Ascending aorta (tissue), 2 donors: ENCODE data around the gene PATL2. TPM values are rescaled to one million over a fixed set of nuclear protein-coding genes. Genes with fewer than 3 reads are reported as not detected.
"Not testable (repeated sequence)": the region's sequence is repeated elsewhere in the genome, so short reads cannot be mapped to it uniquely, and the experiment has no call there.

Experiments used
- DNase-seq, 2 donors: peaks; one replicate each; pipeline ENCODE4 v3.0.0-alpha.2; 2019; ENCODE audit warnings: low spot score in 2 of 2
- H3K27ac ChIP-seq, 2 donors: fragments of 200-600 bp; sonication (generic); one replicate each; pipeline ENCODE4 v1.5.1; 2016 to 2017; ENCODE audit warnings: mild to moderate bottlenecking in 1 of 2
- H3K27me3 ChIP-seq: fragments of 200-600 bp; sonication (generic); one replicate; pipeline ENCODE4 v1.5.1; 2017
- H3K36me3 ChIP-seq, 2 donors: fragments of 200-600 bp; sonication (generic); one replicate each; pipeline ENCODE4 v1.5.1; 2016
- H3K4me1 ChIP-seq, 2 donors: fragments of 200-600 bp; sonication (generic); one replicate each; pipeline ENCODE4 v1.5.1; 2016 to 2017; ENCODE audit warnings: mild to moderate bottlenecking in 1 of 2
- H3K4me3 ChIP-seq, 2 donors: fragments of 200-600 bp; sonication (generic); one replicate each; pipeline ENCODE4 v1.5.1; 2016 to 2017; ENCODE audit warnings: mild to moderate bottlenecking in 1 of 2
- H3K9me3 ChIP-seq, 2 donors: fragments of 200-600 bp; sonication (generic); one replicate each; pipeline ENCODE4 v1.5.1; 2016
- intact Hi-C: fragments of 100-400 bp; cut with DNase I; formaldehyde crosslinking; loops from one replicate; pipeline ENCODE4 v1.15.1; 2023
- total RNA-seq: library from RNA; depleted of rRNA; stranded (reverse); fragments of >200 nt; gene quantifications from one replicate; pipeline ENCODE4 v1.1.0, GENCODE V29; 2016
- TF ChIP-seq, protein P1 (sequence below), 3 experiments: fragments of 200-600 bp in 2 of 3; fragments of 450-650 bp in 1 of 3; sonication (generic) in 2 of 3; IDR thresholded peaks; one replicate each; pipeline ENCODE4 v1.5.1; 2016 to 2019; ENCODE audit warnings: antibody characterized with exemption in 3 of 3, mild to moderate bottlenecking in 1 of 3, moderate library complexity in 1 of 3

PATL2 gene
- total RNA-seq, 1 donor from 2014 or later, result not detected

DNA sequence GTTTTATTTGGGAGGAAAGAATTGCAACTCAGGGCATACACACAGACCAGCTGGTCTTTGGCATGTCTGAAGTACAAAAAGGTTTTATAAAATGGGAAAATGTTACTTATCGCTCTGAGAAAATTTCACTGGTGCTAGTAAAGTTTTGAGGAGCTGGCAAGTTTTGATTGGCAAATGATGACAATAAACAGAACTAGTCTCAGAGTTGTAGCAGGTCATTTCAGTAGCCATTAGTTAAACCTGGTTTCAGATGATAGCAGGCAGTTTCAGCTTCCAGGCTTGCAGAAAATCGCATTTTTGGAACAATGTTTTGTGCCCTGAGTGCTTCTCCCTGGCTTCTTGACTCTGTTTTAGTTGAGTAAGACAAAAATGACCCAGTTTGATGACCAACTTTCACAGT lies 10.9 kb upstream of the PATL2 start:
- Histone ChIP-seq H3K27ac (no peak overlapping the region), H3K4me1 (peaks cover 0 to 9% of the 10 kb centered on the region in 2 donors), H3K36me3 (peaks cover 20% of the 10 kb centered on the region in 2 donors), H3K27me3 (no peaks in the 10 kb centered on the region), H3K4me3 (no peak overlapping the region), H3K9me3 (no peaks in the 10 kb centered on the region)
- TF ChIP-seq, protein P1, sequence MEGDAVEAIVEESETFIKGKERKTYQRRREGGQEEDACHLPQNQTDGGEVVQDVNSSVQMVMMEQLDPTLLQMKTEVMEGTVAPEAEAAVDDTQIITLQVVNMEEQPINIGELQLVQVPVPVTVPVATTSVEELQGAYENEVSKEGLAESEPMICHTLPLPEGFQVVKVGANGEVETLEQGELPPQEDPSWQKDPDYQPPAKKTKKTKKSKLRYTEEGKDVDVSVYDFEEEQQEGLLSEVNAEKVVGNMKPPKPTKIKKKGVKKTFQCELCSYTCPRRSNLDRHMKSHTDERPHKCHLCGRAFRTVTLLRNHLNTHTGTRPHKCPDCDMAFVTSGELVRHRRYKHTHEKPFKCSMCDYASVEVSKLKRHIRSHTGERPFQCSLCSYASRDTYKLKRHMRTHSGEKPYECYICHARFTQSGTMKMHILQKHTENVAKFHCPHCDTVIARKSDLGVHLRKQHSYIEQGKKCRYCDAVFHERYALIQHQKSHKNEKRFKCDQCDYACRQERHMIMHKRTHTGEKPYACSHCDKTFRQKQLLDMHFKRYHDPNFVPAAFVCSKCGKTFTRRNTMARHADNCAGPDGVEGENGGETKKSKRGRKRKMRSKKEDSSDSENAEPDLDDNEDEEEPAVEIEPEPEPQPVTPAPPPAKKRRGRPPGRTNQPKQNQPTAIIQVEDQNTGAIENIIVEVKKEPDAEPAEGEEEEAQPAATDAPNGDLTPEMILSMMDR (IDR thresholded peaks at IDR 0.05), result no peak
- intact Hi-C loops, result loop anchor here (10.0 kb wide), 1 partner anchor 913 kb away; the partner anchor contains the start of gene SQOR
- DNase-seq, result no peak

DNA sequence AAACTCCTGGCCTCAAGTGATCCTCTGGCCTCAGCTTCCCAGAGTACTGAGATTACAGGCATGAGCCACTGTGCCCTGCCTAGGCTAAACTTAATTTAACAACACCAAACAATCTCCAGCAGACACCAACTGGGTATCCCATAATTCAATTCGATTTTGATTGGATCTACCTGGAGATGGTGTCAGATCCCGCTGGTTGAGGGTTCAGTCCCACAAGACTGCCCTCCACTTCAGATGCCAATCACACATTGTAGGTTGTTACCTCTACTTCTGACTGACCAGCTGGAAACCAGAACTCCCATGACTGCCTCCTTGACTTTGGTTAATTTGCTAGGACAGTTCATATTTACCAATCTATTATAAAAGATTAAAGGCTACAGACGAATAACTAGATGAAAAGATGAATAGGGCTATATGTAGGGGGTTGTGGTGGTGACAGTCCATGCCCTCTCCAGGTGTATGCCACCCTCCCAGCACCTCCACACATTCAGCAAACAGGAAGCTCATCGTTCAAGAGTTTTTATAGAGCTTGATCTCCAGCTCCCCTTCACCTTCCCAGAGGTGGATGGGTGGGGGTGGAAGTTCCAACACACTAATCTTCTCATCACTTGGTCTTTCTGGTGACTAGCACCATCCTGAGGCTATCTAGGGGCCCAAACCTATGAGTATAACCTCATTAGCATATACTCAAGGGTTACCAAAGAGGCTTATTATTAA lies 9.5 kb upstream of the PATL2 start:
- peaks cover 34% of the 10 kb centered on the region in 2 donors for H3K36me3 ChIP-seq
- H3K4me3 ChIP-seq, result no peak overlapping the region
- no peak overlapping the region for H3K27ac ChIP-seq
- no peaks in the 10 kb centered on the region for H3K4me1 ChIP-seq
- DNase-seq, result no peak
- TF ChIP-seq, protein P1 (IDR thresholded peaks at IDR 0.05), result no peak
- no peaks in the 10 kb centered on the region for H3K27me3 ChIP-seq
- intact Hi-C loops, result loop anchor here (10.0 kb wide), 1 partner anchor 914 kb away; the partner anchor contains the start of gene SQOR
- no peaks in the 10 kb centered on the region for H3K9me3 ChIP-seq

DNA sequence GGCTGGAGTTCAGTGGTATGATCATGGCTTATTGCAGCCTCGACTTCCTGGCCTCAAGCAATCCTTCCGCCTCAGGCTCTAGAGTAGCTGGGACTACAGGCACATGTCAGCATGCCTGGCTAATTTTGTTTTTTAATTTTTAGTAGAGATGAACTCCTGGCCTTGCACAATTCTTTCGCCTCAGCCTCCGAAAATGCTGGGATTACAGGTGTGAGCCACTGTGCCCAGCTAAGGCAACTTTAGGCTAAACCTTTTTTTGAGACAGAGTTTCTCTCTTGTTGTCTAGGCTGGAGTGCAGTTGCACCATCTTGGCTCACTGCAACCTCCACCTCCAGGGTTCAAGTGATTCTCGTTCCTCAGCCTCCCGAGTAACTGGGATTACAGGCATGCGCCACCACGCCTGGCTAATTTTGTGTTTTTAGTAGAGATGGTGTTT lies 8.9 kb upstream of the PATL2 start:
- H3K27ac ChIP-seq, H3K27me3 ChIP-seq, H3K4me3 ChIP-seq, DNase-seq, H3K4me1 ChIP-seq, H3K9me3 ChIP-seq: not testable (repeated sequence)
- peaks cover 39 to 40% of the 10 kb centered on the region in 2 donors for H3K36me3 ChIP-seq
- intact Hi-C loops, result loop anchor here (10.0 kb wide), 3 partner anchors 475 to 1205 kb away; partner anchors contain the start of genes MAP1A and SQOR

DNA sequence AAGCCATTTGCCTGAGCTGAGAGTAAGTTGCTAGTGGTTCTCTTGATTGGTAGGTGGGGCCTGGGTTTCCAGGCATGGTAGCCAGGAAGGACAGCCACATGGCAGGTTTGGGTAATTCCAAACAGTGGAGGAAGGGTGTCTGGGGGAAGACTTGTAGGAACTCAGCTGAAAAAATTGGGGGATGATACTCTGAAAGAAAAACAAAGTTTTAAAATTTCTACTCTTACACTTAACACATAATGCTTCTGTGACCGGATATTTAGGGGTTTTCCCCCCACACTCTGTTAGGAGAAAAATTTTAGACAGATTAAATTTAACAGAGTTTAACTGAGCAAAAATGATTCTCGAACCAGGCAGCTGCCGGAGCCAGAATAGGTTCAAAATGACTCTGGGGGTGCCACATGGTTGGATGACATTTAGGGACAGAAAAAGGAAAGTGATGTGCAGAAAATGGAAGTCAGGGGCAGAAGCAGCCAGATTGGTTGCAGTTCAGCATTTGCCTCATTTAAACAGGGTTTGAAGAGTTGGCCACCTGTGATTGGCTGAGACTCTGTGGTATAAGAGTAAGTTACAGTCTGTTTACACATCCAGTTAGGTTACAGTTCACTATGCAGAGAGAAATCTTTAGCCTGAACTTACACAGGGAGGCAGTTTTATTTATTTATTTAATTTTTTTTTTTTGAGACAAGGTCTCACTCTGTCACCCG lies 8.3 kb upstream of the PATL2 start:
- Histone ChIP-seq H3K4me1 (peaks cover 0 to 1% of the 10 kb centered on the region in 2 donors), H3K4me3 (no peak overlapping the region), H3K9me3 (no peaks in the 10 kb centered on the region), H3K27ac (no peak overlapping the region), H3K27me3 (no peaks in the 10 kb centered on the region), H3K36me3 (peaks cover 39 to 40% of the 10 kb centered on the region in 2 donors)
- intact Hi-C loops, result loop anchor here (10.0 kb wide), 2 partner anchors 475 to 1205 kb away; partner anchors contain the start of gene MAP1A
- TF ChIP-seq, protein P1 (IDR thresholded peaks at IDR 0.05), result no peak
- DNase-seq, result no peak

DNA sequence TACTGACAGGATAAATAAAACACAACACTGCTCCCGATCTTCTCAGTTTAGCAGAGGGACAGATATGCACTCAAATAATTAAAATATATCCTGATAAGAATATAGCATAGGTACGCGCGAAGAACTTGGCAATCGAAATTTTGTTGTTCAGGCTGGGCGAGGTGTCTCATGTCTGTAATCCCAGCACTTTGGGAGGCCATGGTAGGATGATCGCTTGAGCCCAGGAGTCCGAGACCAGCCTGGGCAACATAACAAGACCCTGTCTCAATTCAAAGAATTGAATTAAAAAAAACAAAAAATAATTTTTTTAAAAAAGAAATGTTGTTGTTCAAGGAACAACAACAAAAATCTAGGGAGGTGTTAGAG lies 7.8 kb upstream of the PATL2 start:
- Histone ChIP-seq H3K4me1 (peaks cover 0 to 7% of the 10 kb centered on the region in 2 donors), H3K27me3 (no peaks in the 10 kb centered on the region), H3K4me3 (no peak overlapping the region), H3K36me3 (peaks cover 39 to 40% of the 10 kb centered on the region in 2 donors), H3K27ac (no peak overlapping the region), H3K9me3 (no peaks in the 10 kb centered on the region)
- DNase-seq, result no peak
- intact Hi-C loops, result loop anchor here (10.0 kb wide), 2 partner anchors 476 to 1204 kb away; partner anchors contain the start of gene MAP1A
- TF ChIP-seq, protein P1 (IDR thresholded peaks at IDR 0.05), result no peak
